Loucy (cell line): Measurements from ENCODE around the gene WNT3.

Source experiments
- H2AFZ ChIP-seq: fragments of 200-600 bp; sonication (generic); 2 replicates; pipeline ENCODE4 v1.6.0; 2016; ENCODE audit warnings: antibody characterized with exemption, mild to moderate bottlenecking, low read length, moderate library complexity
- H3F3A ChIP-seq: fragments of 200-600 bp; 2 replicates; pipeline ENCODE4 v1.6.0; 2016; ENCODE audit warnings: antibody characterized with exemption, low read depth, mild to moderate bottlenecking
- H3K27me3 ChIP-seq: fragments of 200-600 bp; sonication (generic); 2 replicates; pipeline ENCODE4 v1.6.1; 2014; ENCODE audit warnings: low read length, mild to moderate bottlenecking; ENCODE audit not compliant: insufficient read depth, poor library complexity, severe bottlenecking
- H3K36me3 ChIP-seq: fragments of 200-600 bp; sonication (generic); 2 replicates; pipeline ENCODE4 v1.6.1; 2016; ENCODE audit warnings: low read length; ENCODE audit not compliant: insufficient read depth
- H3K4me1 ChIP-seq: fragments of 200-600 bp; sonication (generic); 2 replicates; pipeline ENCODE4 v1.5.1; 2014; ENCODE audit warnings: low read length, mild to moderate bottlenecking; ENCODE audit not compliant: insufficient read depth, poor library complexity, severe bottlenecking
- H3K4me2 ChIP-seq: fragments of 200-600 bp; sonication (generic); 2 replicates; pipeline ENCODE4 v1.6.0; 2014; ENCODE audit warnings: antibody characterized with exemption, low read length, low read depth, mild to moderate bottlenecking; ENCODE audit not compliant: poor library complexity, severe bottlenecking
- H3K4me3 ChIP-seq: fragments of 200-600 bp; sonication (generic); 2 replicates; pipeline ENCODE4 v1.5.1; 2014; ENCODE audit warnings: low read length, mild to moderate bottlenecking, mixed read lengths; ENCODE audit not compliant: poor library complexity, severe bottlenecking
- H3K79me2 ChIP-seq: fragments of 200-600 bp; sonication (generic); 2 replicates; pipeline ENCODE4 v1.6.1; 2014; ENCODE audit warnings: low read length; ENCODE audit not compliant: insufficient read depth
- H3K9ac ChIP-seq: fragments of 200-600 bp; sonication (generic); 2 replicates; pipeline ENCODE4 v1.6.0; 2014; ENCODE audit warnings: mild to moderate bottlenecking, low read depth, low read length, moderate library complexity; ENCODE audit not compliant: poor library complexity, severe bottlenecking
- H3K9me2 ChIP-seq: fragments of 200-600 bp; sonication (generic); replicated peaks from 2 replicates; pipeline ENCODE4 v1.6.1; 2016; ENCODE audit warnings: low read depth, low read length, mixed read lengths
- H3K9me3 ChIP-seq: fragments of 200-600 bp; sonication (generic); 2 replicates; pipeline ENCODE4 v1.6.1; 2014; ENCODE audit warnings: mild to moderate bottlenecking, antibody characterized with exemption, low read length, low read depth; ENCODE audit not compliant: insufficient read depth
- H4K20me1 ChIP-seq: fragments of 200-600 bp; sonication (generic); 2 replicates; pipeline ENCODE4 v1.6.0; 2014; ENCODE audit warnings: antibody characterized with exemption, low read length, mild to moderate bottlenecking; ENCODE audit not compliant: insufficient read depth, poor library complexity, severe bottlenecking
- CTCF ChIP-seq: fragments of 200-600 bp; sonication (generic); conservative IDR thresholded peaks from 2 replicates; pipeline ENCODE4 v1.5.1; 2014; ENCODE audit warnings: mild to moderate bottlenecking, antibody characterized with exemption, low read length
- EZH2phosphoT487 ChIP-seq: fragments of 200-600 bp; IDR thresholded peaks from 2 replicates; pipeline ENCODE4 v1.6.1; 2018; ENCODE audit warnings: antibody characterized with exemption, mild to moderate bottlenecking, moderate library complexity, borderline replicate concordance

The WNT3 gene

GRCh38 chr17:46722662-46723285, 95.7 kb downstream of the WNT3 start:
- H2AFZ ChIP-seq: no peak overlapping the region
- no peaks in the 10 kb centered on the region for H3K9me3 ChIP-seq
- H3K9ac ChIP-seq: no peak overlapping the region
- no peak overlapping the region for H3K4me3 ChIP-seq
- H3K79me2 ChIP-seq: no peaks in the 10 kb centered on the region
- H3K9me2 ChIP-seq: no peaks in the 10 kb centered on the region
- no peaks in the 10 kb centered on the region for H3K4me1 ChIP-seq
- H4K20me1 ChIP-seq: no peaks in the 10 kb centered on the region
- TF ChIP-seq EZH2phosphoT487 (no peak), CTCF (no peak)
- no peak overlapping the region for H3K4me2 ChIP-seq
- peaks cover 3% of the 10 kb centered on the region; the same call in 1 of the 2 replicates for H3K36me3 ChIP-seq
- no peaks in the 10 kb centered on the region for H3K27me3 ChIP-seq
- no peaks in the 10 kb centered on the region for H3F3A ChIP-seq

GRCh38 chr17:46720408-46720807, 98.1 kb downstream of the WNT3 start:
- Histone ChIP-seq H3K9ac (no peak overlapping the region), H2AFZ (no peak overlapping the region)
- TF ChIP-seq EZH2phosphoT487 (no peak), CTCF (no peak)

GRCh38 chr17:46719891-46720290, 98.6 kb downstream of the WNT3 start:
- H2AFZ ChIP-seq: no peak overlapping the region
- TF ChIP-seq EZH2phosphoT487 (no peak), CTCF (no peak)
- H3K9me2 ChIP-seq: no peaks in the 10 kb centered on the region
- H3F3A ChIP-seq: no peaks in the 10 kb centered on the region
- no peaks in the 10 kb centered on the region for H4K20me1 ChIP-seq
- no peaks in the 10 kb centered on the region for H3K27me3 ChIP-seq
- H3K4me3 ChIP-seq: no peak overlapping the region
- H3K4me2 ChIP-seq: no peak overlapping the region
- no peak overlapping the region for H3K9ac ChIP-seq
- no peaks in the 10 kb centered on the region for H3K79me2 ChIP-seq
- no peaks in the 10 kb centered on the region for H3K4me1 ChIP-seq
- peaks cover 5% of the 10 kb centered on the region; the same call in 1 of the 2 replicates for H3K36me3 ChIP-seq
- no peaks in the 10 kb centered on the region for H3K9me3 ChIP-seq

More at GRCh38 chr17:46720408-46720807, 98.1 kb downstream of the WNT3 start:
- no peaks in the 10 kb centered on the region for H3K27me3 ChIP-seq
- H3K79me2 ChIP-seq: no peaks in the 10 kb centered on the region
- H4K20me1 ChIP-seq: no peaks in the 10 kb centered on the region
- no peak overlapping the region for H3K4me2 ChIP-seq
- H3F3A ChIP-seq: no peaks in the 10 kb centered on the region
- H3K4me1 ChIP-seq: no peaks in the 10 kb centered on the region
- H3K4me3 ChIP-seq: no peak overlapping the region
- H3K9me3 ChIP-seq: no peaks in the 10 kb centered on the region
- H3K9me2 ChIP-seq: no peaks in the 10 kb centered on the region
- H3K36me3 ChIP-seq: peaks cover 5% of the 10 kb centered on the region; the same call in 1 of the 2 replicates
